ENCODE measurements around the gene NCBP1. TPM values are rescaled to one million over a fixed set of nuclear protein-coding genes. Genes with fewer than 3 reads are reported as not detected.

The NCBP1 gene
- polyA plus RNA-seq, 1 of the 3 experiments (the other 2 are of a cell fraction): 11.3 TPM

- no peaks in the 10 kb centered on the region for H4K20me1 ChIP-seq (ENCODE audit: insufficient read depth)
- no peak for DNase-seq
- H3F3A ChIP-seq (replicated peaks; ENCODE audit: insufficient read depth): no peaks in the 10 kb centered on the region
- H2AFZ ChIP-seq (ENCODE audit: low read depth): no peak overlapping the region
- POLR2A ChIA-PET: no interaction called here
- no peaks in the 10 kb centered on the region for H3K27me3 ChIP-seq (ENCODE audit: insufficient read depth)
- TF ChIP-seq, protein P1, sequence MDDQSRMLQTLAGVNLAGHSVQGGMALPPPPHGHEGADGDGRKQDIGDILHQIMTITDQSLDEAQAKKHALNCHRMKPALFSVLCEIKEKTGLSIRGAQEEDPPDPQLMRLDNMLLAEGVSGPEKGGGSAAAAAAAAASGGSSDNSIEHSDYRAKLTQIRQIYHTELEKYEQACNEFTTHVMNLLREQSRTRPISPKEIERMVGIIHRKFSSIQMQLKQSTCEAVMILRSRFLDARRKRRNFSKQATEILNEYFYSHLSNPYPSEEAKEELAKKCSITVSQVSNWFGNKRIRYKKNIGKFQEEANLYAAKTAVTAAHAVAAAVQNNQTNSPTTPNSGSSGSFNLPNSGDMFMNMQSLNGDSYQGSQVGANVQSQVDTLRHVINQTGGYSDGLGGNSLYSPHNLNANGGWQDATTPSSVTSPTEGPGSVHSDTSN (IDR thresholded peaks at IDR 0.05): no peak
- TF ChIP-seq RXRA (IDR thresholded peaks at IDR 0.05; ENCODE audit: borderline replicate concordance, low read depth) (no peak), NRF1 (IDR thresholded peaks at IDR 0.05; ENCODE audit: low read depth, low read length) (no peak), JUND (IDR thresholded peaks at IDR 0.05) (no peak), NFIC (IDR thresholded peaks at IDR 0.05; ENCODE audit: borderline replicate concordance) (no peak)
- H3K9me3 ChIP-seq: no peaks in the 10 kb centered on the region
- no peak overlapping the region; a peak in 1 of 4 replicates for H3K27ac ChIP-seq (ENCODE audit: low read depth in 2 of 2, low read length in 1 of 2)
- no peak overlapping the region for H3K9ac ChIP-seq
- H3K4me1 ChIP-seq (ENCODE audit: control insufficient read depth in 1 of 2, insufficient read depth in 2 of 2, low read depth in 1 of 2, low read length in 1 of 2): peaks cover 0 to 11% of the 10 kb centered on the region in 2 experiments; a peak in 1 of 4 replicates
- no peak overlapping the region for H3K4me3 ChIP-seq (ENCODE audit: low read depth in 2 of 2, low read length in 1 of 2)
- H3K79me2 ChIP-seq (ENCODE audit: insufficient read depth): no peaks in the 10 kb centered on the region
- peaks cover 0 to 10% of the 10 kb centered on the region in 2 experiments for H3K36me3 ChIP-seq (replicated peaks in 1 of 2; ENCODE audit: control insufficient read depth in 1 of 2, insufficient read depth in 2 of 2, low read length in 1 of 2)
- H3K9me2 ChIP-seq: no peaks in the 10 kb centered on the region
- 80% methylated on average over 6 of the region's 6 CpGs for WGBS (ENCODE audit: low lambda C conversion rate)
- no peak overlapping the region for H3K4me2 ChIP-seq
- CTCF ChIA-PET: interaction anchor here (1.6 to 28.6 kb wide), 2 partner anchors 89 to 121 kb away, joined by 4 to 677 read pairs; no protein-coding TSS in a partner anchor
These were observed 42.1 kb upstream of the NCBP1 start for GRCh38 chr9:97591535-97591934.

GRCh38 chr9:97592126-97592525 lies 41.5 kb upstream of the NCBP1 start:
- Histone ChIP-seq H3K4me1 (ENCODE audit: control insufficient read depth in 1 of 2, insufficient read depth in 2 of 2, low read depth in 1 of 2, low read length in 1 of 2) (peaks cover 0 to 11% of the 10 kb centered on the region in 2 experiments; a peak in 1 of 4 replicates), H3K4me3 (ENCODE audit: low read depth in 2 of 2, low read length in 1 of 2) (no peak overlapping the region), H4K20me1 (ENCODE audit: insufficient read depth) (no peaks in the 10 kb centered on the region), H3K36me3 (replicated peaks in 1 of 2; ENCODE audit: control insufficient read depth in 1 of 2, insufficient read depth in 2 of 2, low read length in 1 of 2) (peaks cover 0 to 8% of the 10 kb centered on the region in 2 experiments), H3K9ac (no peak overlapping the region), H3K9me3 (no peaks in the 10 kb centered on the region), H2AFZ (ENCODE audit: low read depth) (no peak overlapping the region), H3K4me2 (no peak overlapping the region), H3F3A (replicated peaks; ENCODE audit: insufficient read depth) (no peaks in the 10 kb centered on the region), H3K27ac (ENCODE audit: low read depth in 2 of 2, low read length in 1 of 2) (no peak overlapping the region), H3K27me3 (ENCODE audit: insufficient read depth) (no peaks in the 10 kb centered on the region), H3K79me2 (ENCODE audit: insufficient read depth) (no peaks in the 10 kb centered on the region), H3K9me2 (no peaks in the 10 kb centered on the region)
- ChIA-PET POLR2A (no interaction called here), CTCF (interaction anchor here (0.8 to 28.6 kb wide), 3 partner anchors 10 to 122 kb away, joined by 3 to 677 read pairs (median 4); no protein-coding TSS in a partner anchor)
- WGBS (ENCODE audit: low lambda C conversion rate): 81% methylated on average over 1 of the region's 1 CpG
- no peak for DNase-seq
- TF ChIP-seq FOSL2 (IDR thresholded peaks at IDR 0.05; ENCODE audit: borderline replicate concordance, low read depth): no peak
- no peak for TF ChIP-seq JUND (IDR thresholded peaks at IDR 0.05)
- TF ChIP-seq EP300 (IDR thresholded peaks at IDR 0.05; ENCODE audit: borderline replicate concordance in 1 of 2, low read depth in 1 of 2, low read length in 1 of 2): no peak

DNA sequence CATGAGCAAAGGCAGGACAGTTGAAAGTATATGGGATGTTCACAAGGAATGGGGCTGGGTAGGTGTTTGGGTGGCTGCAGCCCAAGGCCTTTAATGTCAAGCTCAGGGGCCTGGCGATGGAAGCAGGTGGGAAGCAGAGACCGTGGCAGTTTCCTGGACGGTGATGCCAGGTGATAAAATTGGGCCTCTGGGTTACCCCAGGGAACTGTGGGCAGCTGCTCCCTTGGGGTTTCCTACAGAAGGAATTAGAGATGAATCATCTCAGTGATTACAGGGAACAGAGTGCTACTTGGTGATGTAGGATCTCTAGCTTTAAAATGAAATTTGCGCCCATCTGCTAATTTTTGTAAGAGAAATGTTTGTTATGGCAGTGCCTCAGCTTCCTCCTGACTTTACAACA lies 39.7 kb upstream of the NCBP1 start:
- no peak overlapping the region for H3K4me2 ChIP-seq
- peak overlapping the region in 1 of 2 experiments; percentile 56; a peak in 2 of 4 replicates for H3K27ac ChIP-seq (ENCODE audit: low read depth in 2 of 2, low read length in 1 of 2)
- no peaks in the 10 kb centered on the region for H4K20me1 ChIP-seq (ENCODE audit: insufficient read depth)
- no peak for DNase-seq
- 88% methylated on average over 4 of the region's 4 CpGs for WGBS (ENCODE audit: low lambda C conversion rate)
- no peak overlapping the region for H2AFZ ChIP-seq (ENCODE audit: low read depth)
- ChIA-PET CTCF (interaction anchor here (0.8 to 28.6 kb wide), 6 partner anchors 19 to 182 kb away, joined by 3 to 677 read pairs (median 4); no protein-coding TSS in a partner anchor), POLR2A (interaction anchor here (0.6 to 0.7 kb wide), 2 partner anchors 29 to 39 kb away, joined by 3 read pairs; partner anchors contain the start of genes NCBP1 and TSTD2)
- no peaks in the 10 kb centered on the region for H3K9me3 ChIP-seq
- H3K4me3 ChIP-seq (ENCODE audit: low read depth in 2 of 2, low read length in 1 of 2): no peak overlapping the region
- no peaks in the 10 kb centered on the region for H3K9me2 ChIP-seq
- H3K4me1 ChIP-seq (ENCODE audit: control insufficient read depth in 1 of 2, insufficient read depth in 2 of 2, low read depth in 1 of 2, low read length in 1 of 2): peaks cover 0 to 21% of the 10 kb centered on the region in 2 experiments; a peak in 2 of 4 replicates
- H3K36me3 ChIP-seq (replicated peaks in 1 of 2; ENCODE audit: control insufficient read depth in 1 of 2, insufficient read depth in 2 of 2, low read length in 1 of 2): peaks cover 0 to 8% of the 10 kb centered on the region in 2 experiments
- TF ChIP-seq POLR2AphosphoS5 (IDR thresholded peaks at IDR 0.05; ENCODE audit: low read depth, low read length) (no peak), RCOR1 (IDR thresholded peaks at IDR 0.05; ENCODE audit: low read length) (no peak)
- H3K79me2 ChIP-seq (ENCODE audit: insufficient read depth): no peaks in the 10 kb centered on the region
- H3F3A ChIP-seq (replicated peaks; ENCODE audit: insufficient read depth): no peaks in the 10 kb centered on the region
- H3K27me3 ChIP-seq (ENCODE audit: insufficient read depth): no peaks in the 10 kb centered on the region
- H3K9ac ChIP-seq: no peak overlapping the region

Measured in SK-N-SH (cell line).